Fibroblast of the conjunctiva (primary cell): ENCODE measurements around the gene PTCH1.

Experiments used
- DNase-seq: peaks from one replicate; pipeline ENCODE4 v3.0.0-alpha.2; 2010; ENCODE audit warnings: low read depth

The PTCH1 gene

DNA sequence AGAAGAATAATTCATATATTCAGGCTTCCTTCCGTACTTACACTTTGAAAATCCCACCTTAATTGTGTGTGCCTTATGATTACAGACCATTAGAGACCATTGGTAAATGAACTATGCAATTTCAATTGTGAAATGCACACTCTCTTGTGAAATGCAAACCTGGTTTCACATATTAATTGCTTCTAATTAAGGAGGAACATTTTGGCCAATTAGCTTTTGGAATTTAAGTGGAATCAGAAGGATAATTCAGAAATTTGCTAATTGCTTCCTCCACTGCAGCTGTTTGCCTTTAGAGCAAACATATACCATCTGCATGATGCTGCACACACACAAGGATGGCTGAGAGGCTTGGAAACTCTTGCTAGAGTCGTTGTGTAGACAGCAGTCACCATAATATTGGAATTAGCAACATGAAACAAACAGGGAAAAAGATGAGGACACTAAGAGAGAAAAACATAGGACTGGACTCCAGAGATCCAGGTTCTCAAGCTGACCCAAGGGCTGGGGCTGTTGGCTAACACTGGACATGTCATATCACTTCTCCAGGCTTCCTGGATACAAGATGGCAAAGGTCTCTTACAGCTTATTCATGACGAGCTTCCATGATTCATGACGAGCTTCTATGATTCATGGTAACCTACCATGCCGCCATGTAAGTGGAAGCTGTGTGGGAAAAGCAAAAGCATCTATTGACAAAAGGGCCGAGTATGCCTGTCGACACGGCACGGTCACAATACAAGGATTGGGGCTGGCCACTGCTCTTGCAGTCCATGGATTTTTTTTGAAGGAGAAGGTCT lies 78.0 kb downstream of the PTCH1 start:
- no peak for DNase-seq

- DNase-seq = no peak
These were observed 79.2 kb downstream of the PTCH1 start for GRCh38 chr9:95437559-95437958.

DNA sequence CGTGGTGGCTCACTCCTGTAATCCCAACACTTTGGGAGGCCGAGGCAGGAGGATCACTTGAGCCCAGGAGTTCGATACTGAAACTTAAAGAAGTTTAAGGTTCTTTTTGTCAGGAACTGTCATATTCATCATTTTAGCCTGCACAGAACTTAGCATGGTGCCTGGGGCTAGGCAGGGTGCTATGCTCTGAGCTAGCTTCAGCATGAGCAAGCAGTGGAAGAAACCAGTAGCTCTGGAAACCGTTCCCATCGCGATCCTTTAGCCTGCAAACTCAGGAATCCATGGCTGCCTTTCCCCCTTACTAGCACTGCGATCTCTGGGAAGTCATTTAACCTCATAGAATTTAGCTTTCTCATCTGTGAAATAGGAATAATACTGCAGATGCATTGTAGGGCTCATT lies 80.4 kb downstream of the PTCH1 start:
- DNase-seq = no peak

- no peak for DNase-seq
These were observed 81.6 kb downstream of the PTCH1 start for GRCh38 chr9:95435074-95435728.

GRCh38 chr9:95434116-95435073 lies 82.4 kb downstream of the PTCH1 start:
- DNase-seq = no peak

DNA sequence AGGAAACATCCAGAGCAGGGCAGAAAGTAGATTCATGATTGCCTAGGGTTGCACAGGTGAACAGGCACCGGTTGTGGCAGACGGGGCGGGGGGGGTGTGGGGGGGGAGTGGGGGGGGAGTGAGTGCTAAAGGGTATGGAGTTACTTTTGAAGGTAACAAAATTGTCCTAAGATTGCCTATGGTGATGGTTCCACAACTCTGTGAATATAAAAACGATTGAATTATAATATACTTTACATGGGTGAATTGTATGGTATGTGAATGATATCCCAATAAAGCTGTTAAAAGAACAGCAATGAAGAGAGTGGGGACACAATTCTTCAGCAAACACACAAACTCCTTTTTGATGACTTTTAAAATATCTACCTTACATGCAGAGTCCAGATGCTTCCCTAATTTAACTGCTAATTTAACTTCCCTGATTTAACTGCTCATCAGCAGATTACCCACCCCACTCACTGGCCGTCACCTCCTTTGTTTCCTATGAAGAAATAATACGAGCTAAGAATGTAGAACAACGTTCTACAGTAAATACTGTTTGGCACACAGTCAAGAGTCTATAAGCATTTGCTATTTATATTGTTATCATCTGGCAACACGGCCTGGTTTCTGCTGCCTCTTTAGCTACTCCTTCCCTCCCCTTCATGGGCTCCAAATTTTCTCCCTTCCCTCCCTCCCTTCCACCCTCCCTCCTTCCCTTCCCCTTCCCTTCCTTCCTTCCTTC lies 83.5 kb downstream of the PTCH1 start:
- no peak for DNase-seq

DNA sequence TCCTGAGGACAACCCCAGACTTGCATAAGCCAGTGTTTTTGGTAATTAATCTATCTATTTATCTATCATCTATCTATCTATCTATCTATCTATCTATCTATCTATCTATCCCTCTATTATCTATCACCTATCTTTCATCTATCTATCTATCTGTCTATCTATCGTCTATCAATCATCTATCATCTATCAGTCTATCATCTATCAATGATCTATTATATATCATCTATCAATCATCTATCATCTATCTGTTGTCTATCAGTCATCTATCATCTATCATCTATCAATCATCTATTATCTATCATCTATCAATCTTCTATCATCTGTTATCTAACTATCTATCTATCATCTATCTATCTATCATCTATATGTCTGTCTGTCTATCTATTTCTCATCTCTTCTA lies 85.5 kb downstream of the PTCH1 start:
- DNase-seq = no peak

GRCh38 chr9:95429948-95430620 lies 86.7 kb downstream of the PTCH1 start:
- DNase-seq = no peak

- no peak for DNase-seq
These were observed 87.7 kb downstream of the PTCH1 start for GRCh38 chr9:95429096-95429495.

- no peak for DNase-seq
These were observed 90.7 kb downstream of the PTCH1 start for GRCh38 chr9:95425910-95426551.

DNA sequence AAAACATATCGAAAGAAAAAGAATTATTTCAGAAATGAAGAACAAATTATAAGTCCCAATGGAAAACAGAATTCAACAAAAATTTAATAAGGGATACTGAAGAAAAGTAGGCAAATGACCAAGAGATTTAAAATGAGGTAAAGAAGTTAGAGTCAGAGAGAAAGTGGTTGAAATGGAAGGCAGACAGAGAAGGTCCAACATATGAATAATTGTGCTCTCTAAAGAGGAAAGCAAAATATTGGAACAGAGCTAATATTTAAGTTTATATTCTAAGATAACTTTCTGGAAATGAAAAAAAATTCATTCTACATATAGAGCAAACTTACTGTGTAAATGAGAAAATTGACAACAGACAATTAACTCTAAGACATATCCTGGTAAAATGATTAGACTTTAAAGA lies 94.1 kb downstream of the PTCH1 start:
- DNase-seq = no peak

- no peak for DNase-seq
These were observed 96.3 kb downstream of the PTCH1 start for GRCh38 chr9:95420518-95420917.

DNA sequence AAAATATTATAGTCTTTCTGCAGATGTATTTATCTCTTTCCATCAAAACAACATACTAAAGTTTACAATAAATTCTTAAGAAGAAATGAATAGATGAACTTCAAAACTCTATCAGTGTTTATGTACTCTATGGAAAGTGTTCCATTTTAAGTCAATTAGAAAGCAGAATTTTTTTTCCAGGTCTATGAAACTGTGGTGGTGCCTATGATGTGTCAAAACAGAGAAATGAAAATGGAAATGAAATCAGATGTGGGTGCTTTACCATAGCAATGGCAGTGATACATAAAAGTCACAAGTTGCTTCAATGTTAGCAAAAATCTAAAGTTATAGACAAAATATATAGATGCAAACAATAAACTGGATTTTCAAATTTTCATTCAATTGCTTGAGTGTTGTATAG lies 97.3 kb downstream of the PTCH1 start:
- DNase-seq = no peak

GRCh38 chr9:95415158-95415557 lies 101.6 kb downstream of the PTCH1 start:
- DNase-seq = no peak

DNA sequence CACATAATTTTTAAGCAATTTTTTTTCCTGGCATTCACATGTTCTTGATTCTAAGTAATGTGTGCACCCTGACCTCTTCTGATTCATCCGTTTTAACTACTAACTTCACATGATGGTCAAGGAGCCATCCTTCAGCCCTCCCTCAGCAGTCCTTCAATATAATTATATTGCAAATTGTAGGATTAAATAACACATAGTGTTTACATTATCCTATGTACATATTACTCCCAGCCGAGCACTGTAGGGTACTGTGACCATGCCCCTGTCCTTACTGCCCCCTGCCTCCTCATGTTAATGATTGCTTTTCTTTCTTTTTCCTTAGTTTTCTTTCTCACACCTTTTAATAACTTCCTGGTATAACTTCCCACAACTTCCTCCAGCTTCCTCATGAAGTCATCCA lies 103.0 kb downstream of the PTCH1 start:
- DNase-seq = no peak

DNA sequence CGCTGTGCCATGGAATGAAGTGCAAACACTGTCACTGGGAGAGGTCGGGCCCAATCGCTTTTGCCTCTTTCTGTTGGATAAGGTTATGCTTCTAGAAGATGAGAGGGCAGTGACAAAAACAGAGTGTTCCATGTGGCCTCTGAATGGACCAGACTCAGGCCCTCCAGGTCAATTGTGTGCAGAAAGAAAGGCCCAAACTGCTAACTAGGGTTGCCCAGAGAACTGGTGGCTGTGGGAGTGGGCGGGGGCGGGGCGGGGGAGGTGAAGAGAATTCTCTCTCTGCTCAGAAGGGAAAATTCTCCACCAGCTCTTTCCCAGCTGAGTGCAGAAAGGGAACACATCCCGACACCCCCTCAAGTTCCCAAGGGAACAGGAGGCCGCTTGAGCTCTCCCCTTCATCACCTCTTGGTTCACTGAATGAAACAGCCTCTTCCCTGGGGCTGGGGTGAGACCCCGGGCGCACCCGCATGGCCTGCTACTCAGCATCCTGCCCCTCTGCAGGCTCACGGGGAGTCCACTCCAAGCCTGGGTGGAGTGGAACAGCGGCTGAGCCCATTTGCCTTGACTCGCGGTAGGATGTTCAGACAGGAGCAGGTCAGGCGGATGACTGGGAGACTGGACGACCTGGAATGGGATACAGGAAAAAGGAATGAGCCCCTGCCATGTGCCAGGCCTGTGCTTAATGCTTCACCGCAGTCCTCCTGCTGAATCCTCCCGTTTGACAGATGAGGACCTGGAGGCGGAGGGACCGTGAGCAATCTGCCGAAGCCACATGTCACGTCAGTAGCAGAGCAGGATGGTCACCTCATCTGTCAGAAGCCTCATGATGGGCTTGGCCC lies 105.5 kb downstream of the PTCH1 start:
- DNase-seq = no peak

DNA sequence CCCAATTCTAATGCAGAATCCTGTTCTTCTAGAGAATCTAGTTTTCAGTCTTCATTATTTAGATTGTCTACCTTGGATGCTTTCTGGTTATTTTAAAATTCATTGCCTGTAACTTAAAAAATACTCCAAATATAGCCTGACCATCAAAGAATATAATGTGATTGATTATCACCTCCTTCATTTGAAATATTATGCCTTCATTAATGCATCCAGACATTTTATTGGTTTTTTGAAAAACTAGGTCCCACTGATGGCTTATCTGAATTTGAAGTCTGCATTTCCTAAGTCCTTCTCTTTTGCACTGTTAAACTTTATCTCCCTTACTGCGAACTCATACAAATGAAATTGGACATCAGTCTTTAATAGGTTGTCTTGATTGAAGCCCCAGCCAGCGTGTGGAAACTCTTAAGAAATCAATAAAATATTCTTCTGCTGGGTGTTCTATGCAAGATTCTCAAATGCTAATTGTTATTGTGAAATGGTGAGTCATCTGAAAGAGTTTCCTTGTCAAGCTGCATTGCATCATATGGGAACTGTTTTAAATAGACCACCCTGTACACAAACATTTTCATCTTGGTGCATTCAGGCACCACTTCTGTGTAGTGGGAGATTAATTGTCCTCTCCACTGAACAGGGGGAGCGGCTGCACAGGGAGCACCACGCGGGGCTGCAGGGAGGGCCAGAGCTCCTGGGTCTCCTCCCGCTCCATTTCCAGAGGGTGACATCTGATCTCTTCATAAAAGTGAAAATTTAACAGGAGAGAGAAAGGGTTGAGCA lies 106.9 kb downstream of the PTCH1 start:
- peak; percentile 87 for DNase-seq

DNA sequence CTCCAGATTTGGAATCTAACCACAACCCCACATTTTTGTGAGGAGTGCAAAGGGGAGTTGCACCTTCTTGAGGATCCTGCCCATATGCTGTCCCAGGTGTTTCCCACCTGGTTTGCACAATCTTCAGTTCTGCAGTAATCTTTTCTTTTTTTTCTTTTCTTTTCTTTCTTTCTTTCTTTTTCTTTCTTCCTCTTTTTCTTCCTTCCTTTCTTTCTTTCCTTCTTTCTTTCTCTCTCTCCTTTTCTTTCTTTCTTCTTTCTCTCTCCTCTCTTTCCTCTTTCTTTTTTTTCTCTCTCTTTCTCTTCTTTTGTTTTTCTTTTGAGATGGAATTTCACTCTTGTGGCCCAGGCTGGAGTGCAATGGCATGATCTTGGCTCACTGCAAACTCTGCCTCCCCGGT lies 109.2 kb downstream of the PTCH1 start:
- no peak for DNase-seq

- peak; percentile 48 for DNase-seq
These were observed 110.7 kb downstream of the PTCH1 start for GRCh38 chr9:95406121-95406520.
